ENCODE data around the gene PCGF5.
"Not testable (repeated sequence)": the region's sequence is repeated elsewhere in the genome, so short reads cannot be mapped to it uniquely, and the experiment has no call there.

PCGF5 gene

DNA sequence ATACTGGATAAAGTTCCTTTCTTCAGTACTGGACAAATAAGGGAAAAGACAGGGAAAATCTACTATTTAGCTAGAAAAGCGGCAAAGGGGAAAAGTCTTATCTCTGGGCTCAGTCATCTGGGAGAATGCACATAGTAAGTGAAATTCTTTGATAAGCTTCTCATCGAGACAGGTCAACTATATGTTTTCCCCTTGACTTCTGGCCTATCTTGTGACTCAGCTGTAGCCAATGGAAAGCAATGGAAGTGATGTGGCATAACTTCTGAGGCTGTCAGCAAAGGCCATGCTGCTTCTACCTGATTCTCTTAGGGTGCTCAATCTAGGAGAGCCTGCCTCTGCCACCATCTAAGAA lies 91.9 kb downstream of the PCGF5 start:
- ChIA-PET CTCF (interaction anchor here (1.2 to 6.3 kb wide), 2 partner anchors 14 to 18 kb away, joined by 3 to 42 read pairs; no protein-coding TSS in a partner anchor), POLR2A (no interaction called here)
- TF ChIP-seq, protein P1, sequence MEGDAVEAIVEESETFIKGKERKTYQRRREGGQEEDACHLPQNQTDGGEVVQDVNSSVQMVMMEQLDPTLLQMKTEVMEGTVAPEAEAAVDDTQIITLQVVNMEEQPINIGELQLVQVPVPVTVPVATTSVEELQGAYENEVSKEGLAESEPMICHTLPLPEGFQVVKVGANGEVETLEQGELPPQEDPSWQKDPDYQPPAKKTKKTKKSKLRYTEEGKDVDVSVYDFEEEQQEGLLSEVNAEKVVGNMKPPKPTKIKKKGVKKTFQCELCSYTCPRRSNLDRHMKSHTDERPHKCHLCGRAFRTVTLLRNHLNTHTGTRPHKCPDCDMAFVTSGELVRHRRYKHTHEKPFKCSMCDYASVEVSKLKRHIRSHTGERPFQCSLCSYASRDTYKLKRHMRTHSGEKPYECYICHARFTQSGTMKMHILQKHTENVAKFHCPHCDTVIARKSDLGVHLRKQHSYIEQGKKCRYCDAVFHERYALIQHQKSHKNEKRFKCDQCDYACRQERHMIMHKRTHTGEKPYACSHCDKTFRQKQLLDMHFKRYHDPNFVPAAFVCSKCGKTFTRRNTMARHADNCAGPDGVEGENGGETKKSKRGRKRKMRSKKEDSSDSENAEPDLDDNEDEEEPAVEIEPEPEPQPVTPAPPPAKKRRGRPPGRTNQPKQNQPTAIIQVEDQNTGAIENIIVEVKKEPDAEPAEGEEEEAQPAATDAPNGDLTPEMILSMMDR (IDR thresholded peaks at IDR 0.05; ENCODE audit: control extremely low read depth, extremely low read depth, low read depth, missing control alignments), result no peak
- no peak for DNase-seq (ENCODE audit: extremely low spot score)

DNA sequence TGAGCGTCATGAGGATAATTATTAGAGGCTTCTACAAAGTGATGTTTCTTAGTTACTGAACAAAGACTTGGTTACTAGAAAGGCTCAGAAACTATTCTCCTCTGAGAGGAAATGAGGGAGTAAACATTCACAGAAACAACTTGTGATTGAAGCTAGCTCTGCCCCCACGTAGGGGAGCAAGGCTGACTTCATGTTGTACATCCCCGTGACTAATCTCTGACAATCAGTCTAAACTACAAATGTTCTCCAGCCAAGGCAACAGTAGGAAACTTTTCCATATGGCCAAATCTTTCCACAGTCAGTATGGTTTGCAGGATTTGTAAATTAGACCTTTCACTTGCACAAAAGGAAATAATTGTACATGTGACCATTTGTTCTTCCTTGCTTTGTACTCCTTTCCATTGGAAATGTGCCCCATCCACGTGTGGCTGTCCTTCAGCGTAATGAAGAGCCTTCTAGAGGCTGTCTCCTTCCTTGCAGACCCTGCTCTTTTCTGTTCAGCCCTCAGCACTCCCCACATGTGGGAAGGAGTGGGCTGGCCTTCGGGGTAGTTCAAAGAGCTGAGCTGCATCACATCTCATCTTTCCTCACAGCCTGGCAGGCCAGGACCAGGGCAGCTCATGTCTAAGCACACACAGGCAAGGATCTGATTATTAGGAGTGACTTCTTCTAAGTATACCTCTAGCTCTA lies 93.5 kb downstream of the PCGF5 start:
- no peak for DNase-seq (ENCODE audit: extremely low spot score)
- ChIA-PET POLR2A (no interaction called here), CTCF (interaction anchor here (6.3 kb wide), 1 partner anchor 16 kb away, joined by 42 read pairs; no protein-coding TSS in a partner anchor)
- TF ChIP-seq, protein P1 (IDR thresholded peaks at IDR 0.05; ENCODE audit: control extremely low read depth, extremely low read depth, low read depth, missing control alignments), result no peak

DNA sequence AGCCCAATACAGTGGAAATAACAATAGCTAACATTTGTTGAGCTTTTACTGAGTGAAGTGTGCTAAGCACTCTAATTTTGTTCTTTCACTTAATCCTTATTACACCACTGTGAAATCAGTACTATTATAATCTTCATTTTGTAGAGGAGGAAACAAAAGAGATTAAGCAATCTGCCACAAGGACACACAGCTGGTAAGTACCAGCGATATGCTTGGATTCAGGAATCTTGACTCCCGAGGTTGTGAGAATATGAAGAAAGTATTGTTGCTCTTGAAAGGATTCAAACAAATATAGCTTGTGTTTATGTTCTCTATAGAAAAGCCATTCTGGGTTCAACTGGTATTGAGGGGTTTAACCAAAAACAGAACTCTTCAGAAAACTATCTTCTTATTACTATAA lies 96.0 kb downstream of the PCGF5 start:
- POLR2A ChIA-PET, result no interaction called here
- no peak for DNase-seq (ENCODE audit: extremely low spot score)
- TF ChIP-seq, protein P1 (IDR thresholded peaks at IDR 0.05; ENCODE audit: control extremely low read depth, extremely low read depth, low read depth, missing control alignments), result no peak
- CTCF ChIA-PET, result interaction anchor here (0.8 to 2.2 kb wide), 4 partner anchors 9 to 18 kb away, joined by 3 to 8 read pairs (median 3); no protein-coding TSS in a partner anchor

DNA sequence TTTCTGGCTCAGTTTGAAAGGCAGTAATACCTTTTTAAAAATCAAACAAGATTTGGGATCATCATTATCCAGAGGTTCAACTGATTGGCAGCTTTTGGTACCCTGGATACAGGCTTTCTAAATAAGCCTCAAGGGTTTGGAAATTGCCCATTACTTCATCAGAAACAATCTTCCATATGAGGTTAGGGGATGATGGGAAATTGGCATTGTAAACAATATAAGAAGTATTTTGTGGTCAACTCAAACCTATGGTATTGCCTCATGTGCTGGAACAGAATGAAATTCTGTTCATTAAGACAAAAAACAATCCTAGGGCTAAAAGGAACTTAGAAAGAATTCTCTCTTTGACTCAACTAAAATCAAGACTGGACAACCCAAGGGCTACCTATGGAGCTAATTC lies 97.1 kb downstream of the PCGF5 start:
- ChIA-PET POLR2A (no interaction called here), CTCF (interaction anchor here (1.3 to 2.2 kb wide), 2 partner anchors 11 to 19 kb away, joined by 3 to 8 read pairs; no protein-coding TSS in a partner anchor)

DNA sequence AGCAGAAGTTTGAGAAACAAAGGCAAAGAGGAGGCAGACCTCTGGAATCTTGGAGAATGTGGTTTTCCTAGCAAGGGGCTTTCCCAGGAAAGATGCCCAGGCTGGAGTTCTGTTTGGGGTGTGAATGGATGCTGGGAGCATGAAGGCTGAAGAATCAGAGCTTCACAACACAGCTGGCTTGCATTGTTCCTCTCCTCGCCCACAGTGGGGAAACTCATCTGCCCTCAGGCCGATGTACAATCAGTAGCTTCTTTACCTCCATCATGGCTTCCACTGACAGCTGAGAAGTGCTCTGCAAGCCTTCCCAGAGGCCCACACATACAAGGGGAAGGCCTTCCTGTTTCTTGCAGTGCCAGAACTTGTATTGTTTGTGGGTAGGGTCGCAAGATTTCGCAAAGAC lies 98.9 kb downstream of the PCGF5 start:
- TF ChIP-seq, protein P1 (IDR thresholded peaks at IDR 0.05; ENCODE audit: control extremely low read depth, extremely low read depth, low read depth, missing control alignments), result no peak
- no peak for DNase-seq (ENCODE audit: extremely low spot score)
- POLR2A ChIA-PET, result interaction anchor here (0.6 kb wide), 1 partner anchor 454 kb away, joined by 4 read pairs; no protein-coding TSS in a partner anchor
- CTCF ChIA-PET, result interaction anchor here (1.4 kb wide), 1 partner anchor 18 kb away, joined by 4 read pairs; no protein-coding TSS in a partner anchor

More for the DNA sequence above, 97.1 kb downstream of the PCGF5 start:
- no peak for DNase-seq (ENCODE audit: extremely low spot score)
- TF ChIP-seq, protein P1 (IDR thresholded peaks at IDR 0.05; ENCODE audit: control extremely low read depth, extremely low read depth, low read depth, missing control alignments), result no peak

DNA sequence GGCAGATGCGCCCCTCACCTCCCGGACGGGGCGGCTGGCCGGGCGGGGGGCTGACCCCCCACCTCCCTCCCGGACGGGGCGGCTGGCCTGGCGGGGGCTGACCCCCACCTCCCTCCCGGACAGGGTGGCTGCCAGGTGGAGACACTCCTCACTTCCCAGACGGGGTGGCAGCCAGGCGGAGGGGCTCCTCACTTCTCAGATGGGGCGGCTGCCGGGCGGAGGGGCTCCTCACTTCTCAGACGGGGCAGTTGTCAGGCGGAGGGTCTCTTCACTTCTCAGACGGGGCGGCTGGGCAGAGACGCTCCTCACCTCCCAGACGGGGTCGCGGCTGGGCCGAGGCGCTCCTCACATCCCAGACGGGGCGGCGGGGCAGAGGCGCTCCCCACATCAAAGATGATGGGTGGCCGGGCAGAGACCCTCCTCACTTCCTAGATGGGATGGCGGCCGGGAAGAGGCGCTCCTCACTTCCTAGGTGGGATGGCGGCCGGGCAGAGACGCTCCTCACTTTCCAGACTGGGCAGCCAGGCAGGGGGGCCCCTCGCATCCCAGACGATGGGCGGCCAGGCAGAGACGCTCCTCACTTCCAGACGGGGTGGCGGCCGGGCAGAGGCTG lies 102.9 kb downstream of the PCGF5 start:
- POLR2A ChIA-PET, CTCF ChIA-PET: not testable (repeated sequence)

More for the DNA sequence above, 102.9 kb downstream of the PCGF5 start:
- not testable (repeated sequence) for DNase-seq (ENCODE audit: extremely low spot score)

All from GM10248 (cell line).